Astrocyte (in vitro differentiated cells and primary cell): ENCODE data around the gene ANKRD40. TPM values are rescaled to one million over a fixed set of nuclear protein-coding genes. Genes with fewer than 3 reads are reported as not detected.

ENCODE experiments used
- DNase-seq: peaks from one replicate; pipeline ENCODE4 v3.0.0-alpha.2; 2010; ENCODE audit warnings: low read depth
- FAIRE-seq: peaks from 2 replicates; lab custom pipeline; 2011; peaks lifted over from hg19 to GRCh38; lab: Jason Lieb, UNC
- H2AFZ ChIP-seq: 2 replicates; pipeline ENCODE4 v1.6.0; 2012; ENCODE audit warnings: low read depth, low read length, inconsistent platforms
- H3K27ac ChIP-seq: 2 replicates; pipeline ENCODE4 v1.5.1; 2011; ENCODE audit warnings: low read depth, low read length, inconsistent platforms
- H3K27me3 ChIP-seq: 2 replicates; pipeline ENCODE4 v1.6.0; 2011; ENCODE audit warnings: low read length, inconsistent platforms; ENCODE audit not compliant: insufficient read depth
- H3K36me3 ChIP-seq: 2 replicates; pipeline ENCODE4 v1.5.1; 2011; ENCODE audit warnings: low read length, inconsistent platforms; ENCODE audit not compliant: insufficient read depth
- H3K4me1 ChIP-seq: 2 replicates; pipeline ENCODE4 v1.5.1; 2011; ENCODE audit warnings: low read length, inconsistent platforms; ENCODE audit not compliant: insufficient read depth
- H3K4me2 ChIP-seq: 2 replicates; pipeline ENCODE4 v1.6.0; 2012; ENCODE audit warnings: low read length, inconsistent platforms
- H3K4me3 ChIP-seq: 2 replicates; pipeline ENCODE4 v1.5.1; 2011; ENCODE audit warnings: low read depth, mild to moderate bottlenecking, low read length, inconsistent platforms; ENCODE audit not compliant: insufficient read depth
- H3K79me2 ChIP-seq: 2 replicates; pipeline ENCODE4 v1.6.0; 2012; ENCODE audit warnings: mild to moderate bottlenecking, low read length, inconsistent platforms; ENCODE audit not compliant: insufficient read depth
- H3K9ac ChIP-seq: 2 replicates; pipeline ENCODE4 v1.6.0; 2012; ENCODE audit warnings: mild to moderate bottlenecking, low read length, inconsistent platforms
- H3K9me3 ChIP-seq: 2 replicates; pipeline ENCODE4 v1.5.1; 2012; ENCODE audit warnings: low read depth, mild to moderate bottlenecking, low read length, inconsistent platforms; ENCODE audit not compliant: insufficient read depth
- H4K20me1 ChIP-seq: 2 replicates; pipeline ENCODE4 v1.6.0; 2012; ENCODE audit warnings: low read length, inconsistent platforms; ENCODE audit not compliant: insufficient read depth
- H3K27ac Mint-ChIP-seq: one replicate; pipeline ENCODE4 v1.8.0; 2021; ENCODE audit warnings: mild to moderate bottlenecking, mixed read lengths; ENCODE audit not compliant: unreplicated experiment
- H3K27me3 Mint-ChIP-seq: one replicate; pipeline ENCODE4 v1.8.0; 2021; ENCODE audit warnings: low read depth, mixed read lengths; ENCODE audit not compliant: unreplicated experiment
- H3K36me3 Mint-ChIP-seq: one replicate; pipeline ENCODE4 v1.8.0; 2021; ENCODE audit warnings: low read depth, mixed read lengths; ENCODE audit not compliant: unreplicated experiment
- H3K4me1 Mint-ChIP-seq: one replicate; pipeline ENCODE4 v1.8.0; 2021; ENCODE audit warnings: low read depth, mixed read lengths; ENCODE audit not compliant: unreplicated experiment
- H3K4me3 Mint-ChIP-seq: one replicate; pipeline ENCODE4 v1.8.0; 2021; ENCODE audit warnings: mild to moderate bottlenecking, moderate library complexity, mixed read lengths; ENCODE audit not compliant: unreplicated experiment
- H3K9me3 Mint-ChIP-seq: one replicate; pipeline ENCODE4 v1.8.0; 2021; ENCODE audit warnings: mild to moderate bottlenecking, mixed read lengths; ENCODE audit not compliant: unreplicated experiment
- EZH2 ChIP-seq: IDR thresholded peaks from 2 replicates; pipeline ENCODE4 v1.6.1; 2012; ENCODE audit warnings: mild to moderate bottlenecking, low read length, inconsistent platforms; ENCODE audit not compliant: insufficient read depth
- total RNA-seq: library from RNA; stranded (reverse); gene quantifications from 2 replicates; pipeline ENCODE4 v1.2.1, GENCODE V29; 2021
- TF ChIP-seq, protein P1 (sequence below): IDR thresholded peaks from 2 replicates; pipeline ENCODE4 v1.5.1; 2011; ENCODE audit warnings: low read depth, mild to moderate bottlenecking, inconsistent platforms, low read length, moderate library complexity; ENCODE audit not compliant: insufficient read depth

ANKRD40 gene
- total RNA-seq, 1 donor from 2014 or later, result 38.3 TPM

DNA sequence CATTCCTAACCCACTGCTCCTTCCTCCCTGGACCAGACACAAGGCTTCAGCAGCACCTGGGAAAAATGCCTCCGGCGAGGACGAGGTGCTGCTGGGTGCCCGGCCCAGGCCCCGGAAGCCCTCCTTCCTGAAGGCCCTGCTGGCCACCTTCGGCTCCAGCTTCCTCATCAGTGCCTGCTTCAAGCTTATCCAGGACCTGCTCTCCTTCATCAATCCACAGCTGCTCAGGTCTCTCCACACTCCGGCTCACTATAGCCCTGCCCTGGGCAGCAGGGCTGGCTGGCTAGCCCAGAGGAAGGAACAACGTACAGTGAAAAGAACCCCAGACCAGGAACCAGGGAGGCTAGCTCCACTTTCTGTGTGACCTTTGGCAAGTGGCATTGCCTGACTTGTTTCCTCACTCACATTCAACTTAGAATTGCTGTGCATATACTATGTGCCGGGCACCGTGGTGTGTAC is 46.8 kb downstream of the ANKRD40 start:
- Histone ChIP-seq H3K4me3 (no peak overlapping the region), H3K9ac (no peak overlapping the region), H3K27me3 (no peaks in the 10 kb centered on the region), H3K4me2 (peak overlapping the region; percentile 78), H3K4me1 (peaks cover 25% of the 10 kb centered on the region), H4K20me1 (no peaks in the 10 kb centered on the region), H3K27ac (peak overlapping the region; percentile 23), H3K36me3 (no peaks in the 10 kb centered on the region), H2AFZ (peak overlapping the region; percentile 21), H3K79me2 (no peaks in the 10 kb centered on the region), H3K9me3 (no peaks in the 10 kb centered on the region)
- Mint-ChIP-seq H3K36me3 (peaks cover 5% of the 10 kb centered on the region), H3K27me3 (peaks cover 28% of the 10 kb centered on the region), H3K4me1 (peaks cover 16% of the 10 kb centered on the region), H3K27ac (peak overlapping the region; percentile 81), H3K4me3 (no peak overlapping the region), H3K9me3 (peaks cover 3% of the 10 kb centered on the region)
- TF ChIP-seq, protein P1, sequence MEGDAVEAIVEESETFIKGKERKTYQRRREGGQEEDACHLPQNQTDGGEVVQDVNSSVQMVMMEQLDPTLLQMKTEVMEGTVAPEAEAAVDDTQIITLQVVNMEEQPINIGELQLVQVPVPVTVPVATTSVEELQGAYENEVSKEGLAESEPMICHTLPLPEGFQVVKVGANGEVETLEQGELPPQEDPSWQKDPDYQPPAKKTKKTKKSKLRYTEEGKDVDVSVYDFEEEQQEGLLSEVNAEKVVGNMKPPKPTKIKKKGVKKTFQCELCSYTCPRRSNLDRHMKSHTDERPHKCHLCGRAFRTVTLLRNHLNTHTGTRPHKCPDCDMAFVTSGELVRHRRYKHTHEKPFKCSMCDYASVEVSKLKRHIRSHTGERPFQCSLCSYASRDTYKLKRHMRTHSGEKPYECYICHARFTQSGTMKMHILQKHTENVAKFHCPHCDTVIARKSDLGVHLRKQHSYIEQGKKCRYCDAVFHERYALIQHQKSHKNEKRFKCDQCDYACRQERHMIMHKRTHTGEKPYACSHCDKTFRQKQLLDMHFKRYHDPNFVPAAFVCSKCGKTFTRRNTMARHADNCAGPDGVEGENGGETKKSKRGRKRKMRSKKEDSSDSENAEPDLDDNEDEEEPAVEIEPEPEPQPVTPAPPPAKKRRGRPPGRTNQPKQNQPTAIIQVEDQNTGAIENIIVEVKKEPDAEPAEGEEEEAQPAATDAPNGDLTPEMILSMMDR, result no peak
- no peak for TF ChIP-seq EZH2
- no peak for DNase-seq
- FAIRE-seq, result no peak

GRCh38 chr17:50660042-50660886 is 47.5 kb downstream of the ANKRD40 start:
- no peak overlapping the region for H3K4me3 ChIP-seq
- H3K9ac ChIP-seq, result no peak overlapping the region
- peaks cover 25% of the 10 kb centered on the region for H3K4me1 ChIP-seq
- Mint-ChIP-seq H3K36me3 (peaks cover 5% of the 10 kb centered on the region), H3K27me3 (peaks cover 31% of the 10 kb centered on the region), H3K9me3 (peaks cover 3% of the 10 kb centered on the region), H3K4me3 (no peak overlapping the region), H3K4me1 (peaks cover 16% of the 10 kb centered on the region), H3K27ac (peak overlapping the region; percentile 81)
- FAIRE-seq (no peak), DNase-seq (no peak)
- H3K9me3 ChIP-seq, result no peaks in the 10 kb centered on the region
- no peaks in the 10 kb centered on the region for H3K79me2 ChIP-seq
- peak overlapping the region; percentile 21 for H2AFZ ChIP-seq
- H3K4me2 ChIP-seq, result no peak overlapping the region
- H3K27ac ChIP-seq, result no peak overlapping the region
- no peak for TF ChIP-seq EZH2
- TF ChIP-seq, protein P1, result no peak
- no peaks in the 10 kb centered on the region for H3K36me3 ChIP-seq
- H4K20me1 ChIP-seq, result no peaks in the 10 kb centered on the region
- H3K27me3 ChIP-seq, result no peaks in the 10 kb centered on the region

DNA sequence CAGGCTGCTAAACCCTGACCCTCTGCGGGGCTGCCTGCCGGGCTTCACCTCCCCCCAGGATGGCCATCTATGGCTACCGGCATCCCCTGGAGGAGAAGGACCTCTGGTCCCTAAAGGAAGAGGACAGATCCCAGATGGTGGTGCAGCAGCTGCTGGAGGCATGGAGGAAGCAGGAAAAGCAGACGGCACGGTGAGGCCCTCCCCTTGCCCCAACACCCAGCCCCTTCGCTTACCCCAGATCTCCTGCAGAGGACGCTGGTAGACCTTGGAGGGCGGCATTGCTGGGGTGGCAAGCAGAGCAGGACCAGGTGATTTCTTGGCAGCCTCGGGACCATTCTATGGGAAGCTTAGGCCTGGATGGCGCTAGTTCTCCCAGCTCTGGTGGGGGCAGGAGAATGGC is 48.5 kb downstream of the ANKRD40 start:
- no peak overlapping the region for H3K4me3 Mint-ChIP-seq
- no peaks in the 10 kb centered on the region for H3K9me3 ChIP-seq
- DNase-seq (no peak), FAIRE-seq (no peak)
- H3K27me3 ChIP-seq, result no peaks in the 10 kb centered on the region
- H3K4me1 Mint-ChIP-seq, result peaks cover 16% of the 10 kb centered on the region
- no peak overlapping the region for H3K27ac Mint-ChIP-seq
- no peak overlapping the region for H3K4me3 ChIP-seq
- no peaks in the 10 kb centered on the region for H3K79me2 ChIP-seq
- H3K4me2 ChIP-seq, result no peak overlapping the region
- no peak overlapping the region for H3K27ac ChIP-seq
- H3K9me3 Mint-ChIP-seq, result peaks cover 3% of the 10 kb centered on the region
- no peak overlapping the region for H2AFZ ChIP-seq
- peaks cover 25% of the 10 kb centered on the region for H3K4me1 ChIP-seq
- TF ChIP-seq, protein P1, result no peak
- no peaks in the 10 kb centered on the region for H4K20me1 ChIP-seq
- no peaks in the 10 kb centered on the region for H3K36me3 ChIP-seq
- H3K9ac ChIP-seq, result no peak overlapping the region
- peaks cover 5% of the 10 kb centered on the region for H3K36me3 Mint-ChIP-seq
- peaks cover 31% of the 10 kb centered on the region for H3K27me3 Mint-ChIP-seq
